ENCODE results near the gene ZBTB45. TPM values are rescaled to one million over a fixed set of nuclear protein-coding genes. Genes with fewer than 3 reads are reported as not detected.
A peak's percentile ranks its signal among the peaks of the same experiment; 100 is the strongest.

Gene ZBTB45
- total and polyA plus RNA-seq, 9 of the 15 experiments (the other 6 are each of a cell fraction or from before 2014, with no cell fraction given): 0.08 to 16.1 (median 1.8) TPM

- 93% methylated on average over 7 of the region's 7 CpGs for WGBS (ENCODE audit: insufficient coverage, low coverage, missing lambda C conversion rate)
- H3K79me2 ChIP-seq (ENCODE audit: control insufficient read depth, insufficient read depth, low read length): no peaks in the 10 kb centered on the region; the same call in 1 of the 3 replicates
- no peak for ATAC-seq
- DNase-seq (ENCODE audit: extremely low read depth in 1 of 4, low spot score in 3 of 4): no peak
- intact Hi-C loops (cut with micrococcal nuclease) (no loop called here), in situ Hi-C loops (cut with MboI) (no loop called here)
- no TSS peak for BruUV-seq (replicated peaks)
- no peak overlapping the region for H2AFZ ChIP-seq (ENCODE audit: low read depth, low read length)
- no peak overlapping the region for H3K4me3 ChIP-seq
- no peak overlapping the region for H3K4me2 ChIP-seq (ENCODE audit: insufficient read depth, low read length)
- peaks cover under 1 to 19% of the 10 kb centered on the region in 2 experiments; a peak in 2 of 5 replicates for H3K4me1 ChIP-seq (replicated peaks in 1 of 2; ENCODE audit: control insufficient read depth in 2 of 2, insufficient read depth in 2 of 2, low read length in 2 of 2)
- FAIRE-seq: no peak
- TF ChIP-seq SUPT5H (IDR thresholded peaks at IDR 0.05) (no peak), CREBBP (IDR thresholded peaks at IDR 0.05; ENCODE audit: low read depth, low read length) (no peak)
- H3K9me3 ChIP-seq (replicated peaks; ENCODE audit: control insufficient read depth, insufficient read depth, low read depth, low read length): no peaks in the 10 kb centered on the region
- no peaks in the 10 kb centered on the region for H3K27me3 ChIP-seq (ENCODE audit: control insufficient read depth in 2 of 2, insufficient read depth in 2 of 2, low read length in 2 of 2)
- H3K9ac ChIP-seq (ENCODE audit: insufficient read depth in 1 of 2, low read depth in 2 of 2, low read length in 2 of 2): peak overlapping the region in 1 of 2 experiments; percentile 49; a peak in 1 of 4 replicates
- H3K36me3 ChIP-seq (ENCODE audit: control insufficient read depth, insufficient read depth, low read length): peaks cover 44% of the 10 kb centered on the region; the same call in 2 of the 3 replicates
- no peak overlapping the region for H3K27ac ChIP-seq (ENCODE audit: extremely low read depth, low read depth, low read length)
- H3K9me1 ChIP-seq (ENCODE audit: control insufficient read depth, insufficient read depth, low read length): no peaks in the 10 kb centered on the region
- H4K20me1 ChIP-seq (replicated peaks; ENCODE audit: control insufficient read depth, insufficient read depth, low read length): no peaks in the 10 kb centered on the region
- CTCF ChIA-PET (ENCODE audit: low intra/inter-chr PET ratio): no interaction called here
- POLR2A ChIA-PET: interaction anchor here (1.4 kb wide), 1 partner anchor 33 kb away, joined by 4 read pairs; no protein-coding TSS in a partner anchor
Observed at GRCh38 chr19:58482372-58482771, 37.2 kb downstream of the ZBTB45 start.

- H3K9ac ChIP-seq (ENCODE audit: insufficient read depth in 1 of 2, low read depth in 2 of 2, low read length in 2 of 2): no peak overlapping the region
- ATAC-seq (no peak), FAIRE-seq (no peak), DNase-seq (ENCODE audit: extremely low read depth in 1 of 4, low spot score in 3 of 4) (no peak)
- in situ Hi-C loops (cut with MboI) (no loop called here), intact Hi-C loops (cut with micrococcal nuclease) (no loop called here)
- ChIA-PET CTCF (ENCODE audit: low intra/inter-chr PET ratio) (no interaction called here), POLR2A (interaction anchor here (0.6 to 0.9 kb wide), 2 partner anchors 15 to 510 kb away, joined by 3 read pairs; no protein-coding TSS in a partner anchor)
- H3K27ac ChIP-seq (ENCODE audit: extremely low read depth, low read depth, low read length): no peak overlapping the region
- no peak overlapping the region for H3K4me3 ChIP-seq
- no peaks in the 10 kb centered on the region for H3K9me3 ChIP-seq (replicated peaks; ENCODE audit: control insufficient read depth, insufficient read depth, low read depth, low read length)
- no peaks in the 10 kb centered on the region; the same call in 1 of the 3 replicates for H3K79me2 ChIP-seq (ENCODE audit: control insufficient read depth, insufficient read depth, low read length)
- H3K4me2 ChIP-seq (ENCODE audit: insufficient read depth, low read length): no peak overlapping the region
- no peak overlapping the region for H2AFZ ChIP-seq (ENCODE audit: low read depth, low read length)
- H3K27me3 ChIP-seq (ENCODE audit: control insufficient read depth in 2 of 2, insufficient read depth in 2 of 2, low read length in 2 of 2): no peaks in the 10 kb centered on the region
- no peaks in the 10 kb centered on the region for H4K20me1 ChIP-seq (replicated peaks; ENCODE audit: control insufficient read depth, insufficient read depth, low read length)
- no TSS peak for BruUV-seq (replicated peaks)
- peaks cover 44% of the 10 kb centered on the region; the same call in 2 of the 3 replicates for H3K36me3 ChIP-seq (ENCODE audit: control insufficient read depth, insufficient read depth, low read length)
- WGBS (ENCODE audit: insufficient coverage, low coverage, missing lambda C conversion rate): 9% methylated on average over 1 of the region's 2 CpGs
- H3K9me1 ChIP-seq (ENCODE audit: control insufficient read depth, insufficient read depth, low read length): no peaks in the 10 kb centered on the region
- peaks cover 11 to 34% of the 10 kb centered on the region in 2 experiments for H3K4me1 ChIP-seq (replicated peaks in 1 of 2; ENCODE audit: control insufficient read depth in 2 of 2, insufficient read depth in 2 of 2, low read length in 2 of 2)
- TF ChIP-seq RBFOX2 (IDR thresholded peaks at IDR 0.05; ENCODE audit: low read depth, low read length): no peak
- TF ChIP-seq, protein P1, sequence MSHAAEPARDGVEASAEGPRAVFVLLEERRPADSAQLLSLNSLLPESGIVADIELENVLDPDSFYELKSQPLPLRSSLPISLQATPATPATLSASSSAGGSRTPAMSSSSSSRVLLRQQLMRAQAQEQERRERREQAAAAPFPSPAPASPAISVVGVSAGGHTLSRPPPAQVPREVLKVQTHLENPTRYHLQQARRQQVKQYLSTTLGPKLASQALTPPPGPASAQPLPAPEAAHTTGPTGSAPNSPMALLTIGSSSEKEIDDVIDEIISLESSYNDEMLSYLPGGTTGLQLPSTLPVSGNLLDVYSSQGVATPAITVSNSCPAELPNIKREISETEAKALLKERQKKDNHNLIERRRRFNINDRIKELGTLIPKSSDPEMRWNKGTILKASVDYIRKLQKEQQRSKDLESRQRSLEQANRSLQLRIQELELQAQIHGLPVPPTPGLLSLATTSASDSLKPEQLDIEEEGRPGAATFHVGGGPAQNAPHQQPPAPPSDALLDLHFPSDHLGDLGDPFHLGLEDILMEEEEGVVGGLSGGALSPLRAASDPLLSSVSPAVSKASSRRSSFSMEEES (CRISPR knock-in tag; IDR thresholded peaks at IDR 0.05): no peak
- TF ChIP-seq HIVEP1 (CRISPR knock-in tag; IDR thresholded peaks at IDR 0.05): no peak
- no peak for TF ChIP-seq ZNF354B (CRISPR knock-in tag; IDR thresholded peaks at IDR 0.05)
- TF ChIP-seq SMARCE1 (IDR thresholded peaks at IDR 0.05): no peak
- TF ChIP-seq U2AF1 (optimal IDR thresholded peaks at IDR 0.05; ENCODE audit: low read depth, low read length): no peak
- no peak for TF ChIP-seq ZFPM2 (CRISPR knock-in tag; IDR thresholded peaks at IDR 0.05)
- no peak for TF ChIP-seq SMAD2 (IDR thresholded peaks at IDR 0.05; ENCODE audit: low read depth, low read length)
- no peak for TF ChIP-seq KLF10 (CRISPR knock-in tag; IDR thresholded peaks at IDR 0.05)
- TF ChIP-seq HCFC1 (IDR thresholded peaks at IDR 0.05; ENCODE audit: low read depth, low read length): no peak
- TF ChIP-seq ILF3 (IDR thresholded peaks at IDR 0.05; ENCODE audit: borderline replicate concordance): no peak
- TF ChIP-seq, protein P2, sequence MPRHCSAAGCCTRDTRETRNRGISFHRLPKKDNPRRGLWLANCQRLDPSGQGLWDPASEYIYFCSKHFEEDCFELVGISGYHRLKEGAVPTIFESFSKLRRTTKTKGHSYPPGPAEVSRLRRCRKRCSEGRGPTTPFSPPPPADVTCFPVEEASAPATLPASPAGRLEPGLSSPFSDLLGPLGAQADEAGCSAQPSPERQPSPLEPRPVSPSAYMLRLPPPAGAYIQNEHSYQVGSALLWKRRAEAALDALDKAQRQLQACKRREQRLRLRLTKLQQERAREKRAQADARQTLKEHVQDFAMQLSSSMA (CRISPR knock-in tag; IDR thresholded peaks at IDR 0.05): no peak
- no peak for TF ChIP-seq NR2C2 (CRISPR knock-in tag; IDR thresholded peaks at IDR 0.05)
- no peak for TF ChIP-seq NR2C2 (tag; IDR thresholded peaks at IDR 0.05)
Observed at GRCh38 chr19:58480831-58481230, 38.8 kb downstream of the ZBTB45 start.

All from K562 (cell line).